IPS DF 6.9 (cell line): ENCODE results near the gene C14orf180.
"Not testable (repeated sequence)": the region's sequence is repeated elsewhere in the genome, so short reads cannot be mapped to it uniquely, and the experiment has no call there.

Source experiments
- DNase-seq: peaks from one replicate; pipeline ENCODE4 v3.0.0-alpha.2; 2013; ENCODE audit warnings: low read depth, low spot score
- H3K27ac ChIP-seq: one replicate; pipeline ENCODE4 v1.5.1; 2013; ENCODE audit warnings: low read length, control low read depth
- H3K27me3 ChIP-seq: 2 replicates; pipeline ENCODE4 v1.6.1; 2013; ENCODE audit warnings: mild to moderate bottlenecking, low read length; ENCODE audit not compliant: control insufficient read depth, insufficient read depth
- H3K36me3 ChIP-seq: 2 replicates; pipeline ENCODE4 v1.6.1; 2013; ENCODE audit warnings: low read length; ENCODE audit not compliant: control insufficient read depth, insufficient read depth
- H3K4me1 ChIP-seq: 2 replicates; pipeline ENCODE4 v1.6.1; 2013; ENCODE audit warnings: low read length; ENCODE audit not compliant: control insufficient read depth, insufficient read depth
- H3K4me3 ChIP-seq: 2 replicates; pipeline ENCODE4 v1.5.1; 2013; ENCODE audit warnings: mild to moderate bottlenecking, low read length
- H3K9me3 ChIP-seq: 2 replicates; pipeline ENCODE4 v1.6.1; 2013; ENCODE audit warnings: low read length, inconsistent platforms; ENCODE audit not compliant: control insufficient read depth, insufficient read depth
- WGBS: extraction: QIAGEN DNeasy Blood & Tissue Kit; methylation state at CpG from one replicate; pipeline ENCODE4 v1.1.7; 2013; ENCODE audit warnings: mixed read lengths, missing lambda C conversion rate; ENCODE audit not compliant: insufficient read length, insufficient coverage; 5-methylcytosine and 5-hydroxymethylcytosine counted together

Gene C14orf180

GRCh38 chr14:104579939-104580338 lies 375 bp downstream of the C14orf180 start:
- WGBS, result no CpG with 5 or more reads among the region's 6 CpGs
- not testable (repeated sequence) for H3K36me3 ChIP-seq, H3K27me3 ChIP-seq

GRCh38 chr14:104580961-104581360 lies 1.4 kb downstream of the C14orf180 start:
- no peaks in the 10 kb centered on the region for H3K27me3 ChIP-seq
- no peaks in the 10 kb centered on the region for H3K9me3 ChIP-seq
- no peak for DNase-seq
- no peaks in the 10 kb centered on the region; the same call in 1 of the 2 replicates for H3K4me1 ChIP-seq
- WGBS, result no CpG with 5 or more reads among the region's 9 CpGs
- no peak overlapping the region for H3K27ac ChIP-seq
- H3K4me3 ChIP-seq, result no peak overlapping the region
- H3K36me3 ChIP-seq, result no peaks in the 10 kb centered on the region; the same call in 1 of the 2 replicates

More at GRCh38 chr14:104579939-104580338, 375 bp downstream of the C14orf180 start:
- not testable (repeated sequence) for H3K4me3 ChIP-seq, H3K4me1 ChIP-seq, H3K27ac ChIP-seq, H3K9me3 ChIP-seq, DNase-seq

- Histone ChIP-seq H3K27ac (no peak overlapping the region), H3K36me3 (no peaks in the 10 kb centered on the region; the same call in 1 of the 2 replicates), H3K27me3 (no peaks in the 10 kb centered on the region), H3K4me1 (no peaks in the 10 kb centered on the region; the same call in 1 of the 2 replicates), H3K4me3 (no peak overlapping the region), H3K9me3 (no peaks in the 10 kb centered on the region)
- no peak for DNase-seq
- WGBS, result no CpG with 5 or more reads among the region's 9 CpGs
Observed at GRCh38 chr14:104581521-104581920, 2.0 kb downstream of the C14orf180 start.

GRCh38 chr14:104582005-104582404 lies 2.4 kb downstream of the C14orf180 start:
- H3K4me1 ChIP-seq, result no peaks in the 10 kb centered on the region; the same call in 1 of the 2 replicates
- no peak for DNase-seq
- no peaks in the 10 kb centered on the region; the same call in 1 of the 2 replicates for H3K36me3 ChIP-seq
- H3K27ac ChIP-seq, result no peak overlapping the region
- WGBS, result no CpG with 5 or more reads among the region's 20 CpGs
- no peaks in the 10 kb centered on the region for H3K27me3 ChIP-seq
- no peak overlapping the region for H3K4me3 ChIP-seq
- H3K9me3 ChIP-seq, result no peaks in the 10 kb centered on the region

- Histone ChIP-seq H3K36me3 (no peaks in the 10 kb centered on the region; the same call in 1 of the 2 replicates), H3K27ac (no peak overlapping the region), H3K9me3 (no peaks in the 10 kb centered on the region), H3K4me3 (no peak overlapping the region), H3K27me3 (no peaks in the 10 kb centered on the region), H3K4me1 (no peaks in the 10 kb centered on the region; the same call in 1 of the 2 replicates)
- DNase-seq, result no peak
- WGBS, result no CpG with 5 or more reads among the region's 12 CpGs
Observed at GRCh38 chr14:104582662-104583061, 3.1 kb downstream of the C14orf180 start.

- Histone ChIP-seq H3K9me3 (no peaks in the 10 kb centered on the region), H3K4me3 (no peak overlapping the region), H3K27ac (no peak overlapping the region), H3K27me3 (no peaks in the 10 kb centered on the region), H3K36me3 (no peaks in the 10 kb centered on the region; the same call in 1 of the 2 replicates), H3K4me1 (no peaks in the 10 kb centered on the region; the same call in 1 of the 2 replicates)
- DNase-seq, result no peak
- WGBS, result 100% methylated on average over 3 of the region's 27 CpGs
Observed at GRCh38 chr14:104583424-104584306, 4.1 kb downstream of the C14orf180 start.

- WGBS, result no CpG with 5 or more reads among the region's 10 CpGs
- Histone ChIP-seq H3K9me3 (no peaks in the 10 kb centered on the region), H3K36me3 (no peaks in the 10 kb centered on the region; the same call in 1 of the 2 replicates), H3K27me3 (no peaks in the 10 kb centered on the region), H3K27ac (no peak overlapping the region), H3K4me3 (no peak overlapping the region), H3K4me1 (no peaks in the 10 kb centered on the region; the same call in 1 of the 2 replicates)
- DNase-seq, result no peak
Observed at GRCh38 chr14:104584557-104584956, 5.0 kb downstream of the C14orf180 start.

GRCh38 chr14:104585966-104586697 lies 6.6 kb downstream of the C14orf180 start:
- Histone ChIP-seq H3K9me3 (no peaks in the 10 kb centered on the region), H3K27ac (no peak overlapping the region), H3K4me1 (no peaks in the 10 kb centered on the region; the same call in 1 of the 2 replicates), H3K36me3 (no peaks in the 10 kb centered on the region; the same call in 1 of the 2 replicates), H3K4me3 (no peak overlapping the region), H3K27me3 (no peaks in the 10 kb centered on the region)
- WGBS, result no CpG with 5 or more reads among the region's 24 CpGs
- DNase-seq, result no peak

- Histone ChIP-seq H3K4me1 (no peaks in the 10 kb centered on the region; the same call in 1 of the 2 replicates), H3K27me3 (no peaks in the 10 kb centered on the region), H3K36me3 (no peaks in the 10 kb centered on the region; the same call in 1 of the 2 replicates), H3K4me3 (no peak overlapping the region), H3K9me3 (no peaks in the 10 kb centered on the region), H3K27ac (no peak overlapping the region)
- no peak for DNase-seq
- no CpG with 5 or more reads among the region's 19 CpGs for WGBS
Observed at GRCh38 chr14:104586832-104587620, 7.5 kb downstream of the C14orf180 start.

- Histone ChIP-seq H3K4me1 (no peaks in the 10 kb centered on the region; the same call in 1 of the 2 replicates), H3K27ac (no peak overlapping the region), H3K4me3 (no peak overlapping the region), H3K36me3 (no peaks in the 10 kb centered on the region), H3K27me3 (no peaks in the 10 kb centered on the region), H3K9me3 (no peaks in the 10 kb centered on the region)
- DNase-seq, result no peak
- no CpG with 5 or more reads among the region's 19 CpGs for WGBS
Observed at GRCh38 chr14:104587641-104588040, 8.1 kb downstream of the C14orf180 start.
